GM21360 (cell line): ENCODE data around the gene ZNF331.

Experiments
- ATAC-seq: cut with Tn5 transposase; IDR thresholded peaks from one replicate; pipeline ENCODE4 v1.9.1; 2021; ENCODE audit warnings: mild to moderate bottlenecking, moderate library complexity; ENCODE audit not compliant: unreplicated experiment

Gene ZNF331

DNA sequence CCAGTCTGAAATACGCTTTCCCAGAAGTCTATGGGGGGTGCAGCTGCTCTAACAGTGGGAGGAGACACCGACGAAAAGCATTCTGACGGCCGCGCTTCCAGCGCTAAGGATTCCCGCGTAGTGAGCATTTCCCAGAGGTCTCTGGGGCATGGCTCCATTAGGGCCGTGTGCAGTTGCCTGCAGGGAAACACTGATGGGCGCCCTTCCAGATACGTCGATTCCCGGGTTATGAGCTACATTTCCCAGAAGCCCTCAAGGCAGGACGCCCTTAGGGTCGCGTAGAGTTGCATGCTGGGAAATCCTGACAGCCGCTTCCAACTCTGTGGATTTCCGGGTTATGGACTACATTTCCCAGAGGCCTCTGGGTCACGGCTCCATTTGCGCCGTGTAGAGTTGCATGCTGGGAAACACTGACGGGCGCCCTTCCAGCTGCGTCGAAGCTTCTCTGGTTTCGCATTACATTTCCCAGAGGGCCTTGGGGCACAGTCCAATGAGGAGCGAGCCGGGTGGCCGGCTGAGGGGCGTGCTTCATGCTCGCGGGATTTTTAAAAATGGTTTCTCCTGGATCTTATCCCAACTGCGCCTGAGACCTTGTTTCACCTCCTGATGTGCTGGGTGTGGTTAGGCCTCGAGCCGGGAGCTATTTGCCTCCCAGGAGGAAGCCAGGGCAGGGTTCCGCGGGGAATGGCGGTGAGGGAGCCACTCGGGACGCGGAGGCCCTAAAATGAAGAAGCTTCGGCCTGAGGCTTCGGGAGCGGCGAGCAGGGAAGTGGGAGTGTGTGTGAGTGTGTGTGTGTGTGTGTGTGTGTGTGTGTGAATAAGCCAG is 17.2 kb upstream of the ZNF331 start:
- peak; percentile 92 for ATAC-seq

DNA sequence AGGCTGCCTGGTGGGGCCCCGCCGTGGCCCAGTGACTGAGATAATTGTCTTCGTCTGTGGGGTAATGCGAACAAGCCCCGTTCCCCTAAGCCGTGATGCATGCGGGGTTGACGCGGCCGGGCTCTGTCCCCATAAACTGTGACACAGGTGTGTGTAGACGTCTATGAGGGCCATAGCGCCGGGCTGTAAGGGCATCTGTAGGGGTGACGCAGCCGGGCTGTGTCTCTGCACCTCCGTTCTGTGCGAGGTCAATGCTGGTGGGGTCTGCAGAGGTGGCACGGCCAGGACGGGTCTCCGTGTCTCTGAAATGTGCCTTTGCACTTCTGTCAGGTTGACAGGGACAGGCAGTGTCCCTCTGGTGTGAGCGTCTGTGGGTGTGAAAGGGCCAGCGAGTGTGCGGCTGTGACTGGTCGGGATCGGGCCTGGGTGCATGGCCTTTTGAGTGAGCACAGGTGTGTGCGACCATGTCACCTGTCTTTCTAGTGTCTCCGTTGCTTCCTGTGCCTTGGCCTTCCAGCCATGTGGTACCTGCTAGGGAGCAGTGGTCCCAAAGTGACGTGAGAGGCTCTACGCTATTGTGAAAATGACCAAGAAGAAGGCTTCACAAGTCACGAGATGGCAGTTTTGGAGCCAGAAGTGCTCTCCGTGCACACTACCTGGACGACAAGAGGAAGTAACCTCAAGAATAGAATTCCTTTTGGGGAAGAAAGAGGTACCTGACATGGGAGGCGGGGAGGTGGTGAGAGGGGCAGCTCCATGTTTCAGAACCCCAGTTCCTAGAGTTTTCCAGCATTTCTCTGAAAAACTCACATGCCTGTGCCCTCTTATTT is 16.4 kb upstream of the ZNF331 start:
- no peak for ATAC-seq

DNA sequence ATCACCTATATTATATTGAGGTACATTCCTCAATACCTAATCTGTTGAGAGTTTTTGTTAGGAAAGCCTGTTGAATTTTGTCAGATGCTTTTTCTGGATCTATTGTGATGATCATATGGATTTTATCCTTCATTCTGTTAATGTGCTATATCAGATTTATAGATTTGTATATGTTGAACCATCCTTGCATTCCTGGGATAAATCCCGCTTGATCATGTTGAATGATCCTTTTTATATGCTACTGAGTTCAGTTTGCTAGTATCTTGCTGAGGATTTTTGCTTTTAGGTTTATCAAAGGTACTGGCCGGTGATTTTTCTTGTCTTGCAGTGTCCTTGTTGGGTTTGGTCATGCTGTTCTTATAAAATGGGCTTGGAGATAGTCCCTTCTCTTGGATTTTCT is 12.0 kb upstream of the ZNF331 start:
- ATAC-seq = no peak

DNA sequence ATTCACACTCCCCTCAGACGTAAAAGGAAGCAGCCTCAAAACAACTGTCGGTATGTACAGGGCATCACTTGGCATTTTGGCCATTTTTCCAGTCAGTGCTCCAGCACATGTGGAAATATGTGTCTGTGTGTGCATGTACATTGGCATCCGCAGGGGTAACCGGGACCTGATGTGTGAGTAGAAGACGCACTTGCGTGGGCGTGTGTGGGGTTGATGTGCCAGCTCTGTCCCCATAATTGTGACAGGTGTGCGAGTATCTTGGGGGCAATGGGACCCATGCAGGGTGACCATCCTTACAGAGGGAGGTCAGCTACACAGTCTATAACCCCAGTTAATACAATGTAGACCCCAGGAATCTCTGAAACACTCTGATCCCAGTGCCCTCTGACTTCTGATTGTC is 7.3 kb upstream of the ZNF331 start:
- no peak for ATAC-seq

DNA sequence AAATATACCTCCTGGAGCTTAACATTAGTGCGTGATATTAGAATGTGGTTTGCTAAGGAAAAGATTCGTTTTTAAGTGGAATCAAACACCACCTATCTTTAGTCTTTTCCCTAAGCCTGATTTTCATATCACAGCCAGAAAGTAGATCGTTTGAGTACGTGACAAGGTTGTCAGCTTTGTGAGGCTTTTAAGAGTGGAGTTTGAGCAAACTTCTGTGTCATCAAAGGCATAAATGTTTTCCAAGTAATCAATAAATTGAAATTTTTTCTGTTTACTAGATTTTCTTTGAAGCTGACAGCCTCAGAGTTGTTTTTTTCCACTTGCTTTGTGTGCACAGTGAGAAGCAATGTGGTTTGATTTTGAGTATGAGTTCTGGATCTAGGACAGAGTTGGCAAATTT is 6.5 kb upstream of the ZNF331 start:
- ATAC-seq = no peak

DNA sequence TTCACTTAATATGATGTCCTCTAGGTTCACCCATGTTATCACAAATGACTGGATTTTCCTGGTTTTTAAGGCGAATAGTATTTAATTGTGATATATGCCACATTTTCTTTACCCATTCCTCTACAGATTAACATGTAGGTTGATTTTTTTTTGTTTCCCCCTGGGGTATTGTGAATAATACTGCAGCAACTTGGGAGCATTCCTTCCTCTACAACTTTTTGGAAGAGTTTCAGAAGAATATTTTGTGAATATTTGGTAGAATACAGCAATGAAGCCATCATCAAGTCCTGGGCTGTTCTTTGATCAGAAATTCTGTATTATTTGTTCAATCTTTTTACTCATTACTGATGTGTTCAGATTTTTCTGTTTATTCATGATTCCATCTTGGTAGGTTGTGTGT is 5.6 kb upstream of the ZNF331 start:
- no peak for ATAC-seq

DNA sequence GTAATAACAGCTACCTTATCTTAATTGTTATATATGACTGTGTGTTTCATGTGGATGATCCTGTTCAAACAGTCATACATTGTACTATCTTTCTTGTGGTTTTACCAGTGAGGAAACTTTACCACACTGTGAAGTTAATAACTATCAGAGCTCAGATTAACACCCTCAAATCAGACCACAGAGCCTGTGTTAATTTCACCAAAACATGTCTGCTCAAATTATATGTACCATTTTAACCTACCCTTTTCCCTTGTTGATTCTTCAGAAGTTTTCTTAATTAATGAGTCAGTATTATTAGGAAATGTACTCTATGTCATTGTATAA is 1.8 kb upstream of the ZNF331 start:
- ATAC-seq = no peak

DNA sequence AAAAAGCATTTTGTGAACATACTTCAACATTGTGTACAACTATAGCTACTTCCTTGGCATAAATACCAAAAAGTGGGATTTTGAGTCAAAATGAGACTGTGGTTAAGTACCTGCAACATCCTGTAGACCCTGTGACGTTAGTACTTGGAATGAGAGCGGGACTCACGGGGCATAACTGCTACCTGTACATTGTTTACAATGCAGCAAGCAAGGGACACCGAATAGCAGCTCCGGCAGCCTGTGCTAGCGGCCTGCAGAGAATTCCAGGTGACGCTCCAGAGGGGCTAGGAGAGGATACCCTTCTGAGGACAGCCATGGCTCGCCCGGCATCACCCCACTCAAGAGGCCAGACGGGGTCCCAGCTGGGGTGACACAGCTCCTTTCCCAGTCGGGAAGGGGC is 824 bp upstream of the ZNF331 start:
- peak; percentile 20 for ATAC-seq

DNA sequence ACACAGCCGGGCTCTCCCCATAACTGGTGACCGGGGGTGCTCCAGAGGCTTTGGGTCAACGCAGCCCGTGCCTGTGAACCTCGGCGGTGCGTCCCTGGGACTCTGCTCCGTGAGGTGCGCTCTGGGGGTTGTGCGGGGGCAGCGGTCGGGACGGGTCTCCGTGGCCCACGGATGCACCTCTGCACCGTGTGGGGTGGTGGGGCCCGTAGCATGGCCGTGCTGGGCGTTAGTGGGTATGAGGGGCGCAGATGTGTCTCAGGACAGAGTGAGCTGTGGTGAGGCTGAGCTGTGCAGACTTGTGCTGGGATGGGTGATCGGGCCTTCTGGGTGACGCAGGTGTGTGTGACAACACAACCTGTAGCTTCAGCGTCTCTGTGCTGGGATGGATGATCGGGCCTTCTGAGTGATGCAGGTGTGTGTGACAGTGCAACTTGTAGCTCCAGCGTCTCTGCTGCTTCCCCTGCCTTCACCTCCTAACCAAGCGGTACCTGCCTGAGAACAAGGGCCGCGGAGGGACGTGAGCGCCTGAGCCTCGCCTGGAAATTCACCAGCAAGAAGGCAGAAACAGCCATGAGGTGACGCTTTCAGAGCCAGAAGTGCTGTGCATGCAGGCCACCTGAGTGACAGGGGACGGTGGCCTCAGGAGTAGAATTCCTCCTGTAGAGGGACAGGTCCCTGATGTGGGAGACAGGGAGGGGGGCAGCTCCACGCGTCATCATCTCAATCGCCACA is 599 bp downstream of the ZNF331 start:
- peak; percentile 12 for ATAC-seq

DNA sequence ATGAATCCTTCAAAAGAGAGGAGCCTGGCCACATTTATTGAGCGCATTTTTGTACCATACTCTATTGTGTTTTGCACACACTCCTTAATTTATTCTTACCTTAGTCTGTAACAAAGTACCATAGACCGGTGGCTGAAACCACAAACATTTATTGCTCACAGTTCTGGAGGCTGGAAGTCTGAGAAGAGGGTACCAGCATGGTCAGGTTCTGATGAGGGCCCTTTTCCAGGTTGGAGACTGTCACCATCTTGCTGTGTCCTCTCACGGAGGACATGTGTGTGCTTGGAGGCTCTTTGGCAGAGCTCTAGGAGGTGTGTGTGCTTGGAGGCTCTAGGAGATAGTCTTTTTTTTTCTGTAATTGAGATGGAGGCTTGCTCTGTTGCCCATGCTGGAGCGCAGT is 2.1 kb downstream of the ZNF331 start:
- ATAC-seq = no peak

DNA sequence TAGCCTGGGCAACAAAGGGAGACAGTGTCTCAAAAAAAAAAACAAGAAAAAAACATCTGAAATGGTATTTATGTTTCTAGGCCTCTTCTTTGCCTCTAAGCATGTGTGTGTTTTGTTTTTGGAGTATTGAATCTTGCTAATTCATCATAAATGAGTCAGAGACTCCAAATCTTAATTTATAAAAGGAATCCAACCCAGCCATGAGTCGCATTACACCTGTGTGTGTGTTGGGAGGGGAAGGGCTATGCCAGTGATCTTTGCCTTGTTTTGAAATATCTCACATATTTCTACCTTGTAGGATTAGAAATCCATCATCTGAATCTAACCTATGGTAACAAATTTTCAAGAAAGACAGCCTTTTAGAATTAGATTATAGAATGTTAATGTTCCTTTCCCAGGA is 4.0 kb downstream of the ZNF331 start:
- ATAC-seq = no peak

DNA sequence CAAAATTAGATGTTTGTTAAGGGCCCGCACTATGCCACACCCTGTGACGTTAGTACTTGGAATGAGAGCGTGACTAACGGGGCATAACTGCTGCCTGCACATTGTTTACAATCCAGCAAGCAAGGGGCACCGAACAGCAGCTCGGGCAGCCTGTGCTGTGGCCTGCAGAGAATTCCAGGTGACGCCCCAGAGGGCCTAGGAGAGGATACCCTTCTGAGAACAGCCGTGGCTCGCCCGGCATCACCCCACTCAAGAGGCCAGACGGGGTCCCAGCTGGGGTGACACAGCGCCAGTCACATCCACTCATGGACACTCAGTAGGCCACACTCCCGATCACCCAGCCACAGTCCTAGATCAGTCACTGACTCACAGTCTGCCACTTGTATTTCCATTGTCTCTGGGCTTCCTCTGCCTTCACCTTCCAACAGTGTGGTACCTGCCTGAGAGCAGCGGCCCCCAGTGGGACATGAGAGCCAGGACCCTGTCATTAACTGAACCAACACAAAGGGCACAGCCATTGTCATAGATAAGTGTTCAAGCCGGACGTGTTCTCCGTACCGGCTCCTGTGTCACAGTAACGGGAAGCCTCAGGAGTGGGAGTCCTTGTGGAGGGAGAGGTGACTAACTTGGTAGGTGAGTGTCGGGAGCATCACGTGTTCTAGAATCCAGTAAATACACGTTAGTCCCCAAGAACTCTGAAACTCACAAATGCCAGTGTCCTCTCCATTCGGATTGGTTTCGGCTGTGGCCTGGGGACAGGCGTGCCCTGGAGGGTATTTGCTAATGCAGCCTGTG is 7.5 kb downstream of the ZNF331 start:
- ATAC-seq = no peak

DNA sequence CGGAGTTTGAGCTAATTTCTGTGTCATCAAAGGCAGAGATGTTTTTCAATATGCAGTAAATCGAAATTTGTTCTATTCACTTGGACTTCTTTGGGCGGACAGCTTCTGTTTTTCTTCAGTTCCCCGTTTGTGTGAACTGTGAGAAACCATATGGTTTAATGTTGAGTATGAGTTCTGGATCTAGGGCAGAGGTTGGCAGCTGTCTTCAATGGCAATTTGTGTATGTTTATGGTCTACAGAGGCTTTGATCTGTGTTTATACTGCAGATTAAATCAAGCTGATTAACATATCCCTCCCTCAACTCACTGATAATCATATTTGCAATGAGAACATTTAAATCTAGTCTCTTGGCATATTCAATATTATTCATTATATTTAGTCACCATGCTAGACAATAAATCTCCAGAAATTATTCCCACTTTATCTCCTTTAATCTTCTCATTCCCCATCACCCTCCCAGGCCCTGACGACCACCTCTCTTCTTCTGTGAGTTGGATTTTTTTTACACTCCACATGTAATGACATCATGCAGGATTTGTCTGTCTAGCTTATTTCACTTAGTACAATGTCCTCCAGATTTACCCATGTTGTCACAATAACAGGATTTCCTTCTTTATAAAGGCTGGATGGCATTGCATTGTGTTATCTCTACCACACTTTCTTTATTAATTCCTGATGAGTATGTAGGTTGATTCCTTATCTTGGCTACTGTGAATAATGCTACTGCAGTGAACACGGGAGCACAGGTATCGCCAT is 9.0 kb downstream of the ZNF331 start:
- ATAC-seq = no peak

DNA sequence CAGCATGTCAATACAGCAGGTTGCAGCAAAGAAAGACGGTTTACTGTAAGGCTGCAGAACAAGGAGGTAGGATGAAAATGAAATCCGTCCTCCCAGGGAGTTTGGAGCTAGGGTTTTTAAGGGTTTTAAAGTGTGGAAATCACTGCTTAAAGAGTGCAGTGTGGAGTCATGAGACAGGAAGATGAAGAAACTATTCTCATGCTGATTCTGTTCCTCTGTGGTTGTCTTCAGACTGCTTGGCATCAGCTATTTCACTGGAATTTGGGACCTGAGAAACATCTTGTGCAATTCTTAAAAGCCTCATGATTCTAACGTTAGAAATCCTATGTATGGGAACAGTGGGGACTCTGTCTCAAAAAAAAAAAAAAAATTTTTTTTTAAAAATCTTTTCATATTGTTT is 11.4 kb downstream of the ZNF331 start:
- no peak for ATAC-seq

DNA sequence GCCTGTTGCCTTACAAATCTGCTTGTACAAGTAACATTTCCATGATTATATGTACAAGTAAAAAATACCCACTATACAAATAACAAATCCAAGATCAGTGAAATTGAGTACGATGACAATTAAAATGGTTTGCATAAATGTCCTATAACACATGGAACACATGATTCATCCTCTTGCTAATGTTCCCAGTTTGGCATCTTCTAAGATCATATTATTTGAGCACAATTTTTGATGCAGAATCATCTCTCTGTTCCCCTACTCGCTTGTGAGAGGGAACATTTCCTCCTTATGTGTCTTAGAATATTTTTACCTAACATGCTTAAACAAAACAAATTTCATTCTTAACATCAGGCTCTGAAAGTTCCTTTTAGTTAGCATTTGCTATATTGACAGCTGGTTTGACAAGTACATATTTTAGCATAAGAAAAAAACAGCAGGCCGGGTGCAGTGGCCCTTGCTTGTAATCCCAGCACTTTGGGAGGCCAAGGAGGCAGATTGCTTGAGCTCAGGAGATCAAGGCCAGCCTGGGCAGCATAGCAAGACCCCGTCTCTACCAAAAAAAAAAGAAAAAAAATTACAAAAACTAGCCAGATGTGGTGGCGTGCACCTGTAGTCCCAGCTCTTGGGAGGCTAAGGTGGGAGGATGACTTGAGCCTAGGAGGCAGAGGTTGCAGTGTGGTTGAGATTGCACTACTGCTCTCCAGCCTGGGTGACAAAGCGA is 14.2 kb downstream of the ZNF331 start:
- ATAC-seq = no peak

DNA sequence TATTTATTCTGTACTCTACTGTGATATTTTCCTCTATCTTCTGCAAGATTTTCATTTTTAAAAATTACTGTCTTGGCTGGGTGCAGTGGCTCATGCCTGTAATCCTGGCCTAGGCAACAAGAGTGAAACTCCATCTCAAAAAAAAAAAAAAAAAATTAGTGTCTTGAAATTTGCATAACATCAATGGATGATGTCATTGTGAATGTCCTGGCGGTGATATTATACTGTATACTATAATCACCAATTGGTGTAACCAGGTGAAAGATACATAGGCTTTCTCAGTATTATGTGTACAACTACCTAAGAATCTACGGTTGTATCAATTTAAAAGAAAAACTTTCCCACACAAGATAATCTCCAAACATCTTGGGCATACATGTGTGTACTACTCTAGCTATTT is 15.2 kb downstream of the ZNF331 start:
- no peak for ATAC-seq

DNA sequence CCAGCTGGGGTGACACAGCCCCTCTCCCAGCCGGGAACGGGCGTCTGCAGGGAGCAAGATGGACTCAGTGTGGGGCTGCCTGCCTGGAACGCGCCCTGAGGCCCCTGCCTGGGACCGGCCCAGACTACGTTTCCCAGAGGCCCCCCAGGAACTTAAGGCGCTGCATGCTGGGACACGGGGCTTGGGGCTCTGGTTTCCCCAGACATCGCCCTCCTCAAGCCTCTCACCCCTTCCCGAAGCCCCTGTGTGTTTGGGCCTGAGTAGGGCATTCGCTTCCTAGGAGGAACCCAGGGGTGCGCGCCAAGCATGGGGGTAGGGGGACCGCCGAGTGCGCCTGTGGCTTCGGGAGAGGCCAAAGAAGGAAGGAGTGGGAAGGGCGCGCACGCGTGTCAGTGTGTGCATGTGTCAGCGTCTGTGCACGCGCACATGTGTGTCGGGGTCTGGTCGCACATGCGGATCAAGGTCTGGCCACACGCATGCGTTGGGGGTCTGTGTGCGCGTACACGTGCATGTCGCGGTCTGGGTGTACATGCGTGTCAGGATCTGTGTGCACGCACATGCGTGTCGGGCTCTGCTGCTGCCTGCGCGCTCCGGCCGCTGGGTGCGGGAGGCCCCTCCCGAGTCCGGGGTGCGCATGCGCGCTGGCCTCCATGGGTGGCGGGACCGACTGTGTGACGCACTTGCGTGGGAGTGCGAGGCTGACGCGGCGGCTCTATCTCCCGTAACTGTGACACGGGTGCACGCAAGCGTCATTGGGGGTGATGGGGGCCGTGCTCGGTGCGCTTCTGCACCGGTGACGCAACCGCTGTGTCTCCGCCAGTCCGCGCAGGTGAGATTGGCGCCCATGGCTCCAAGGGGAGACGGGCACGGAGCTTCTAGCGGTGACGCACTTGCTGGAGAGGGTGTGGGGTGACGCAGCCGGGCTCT is 16.2 kb downstream of the ZNF331 start:
- ATAC-seq = peak; percentile 56

DNA sequence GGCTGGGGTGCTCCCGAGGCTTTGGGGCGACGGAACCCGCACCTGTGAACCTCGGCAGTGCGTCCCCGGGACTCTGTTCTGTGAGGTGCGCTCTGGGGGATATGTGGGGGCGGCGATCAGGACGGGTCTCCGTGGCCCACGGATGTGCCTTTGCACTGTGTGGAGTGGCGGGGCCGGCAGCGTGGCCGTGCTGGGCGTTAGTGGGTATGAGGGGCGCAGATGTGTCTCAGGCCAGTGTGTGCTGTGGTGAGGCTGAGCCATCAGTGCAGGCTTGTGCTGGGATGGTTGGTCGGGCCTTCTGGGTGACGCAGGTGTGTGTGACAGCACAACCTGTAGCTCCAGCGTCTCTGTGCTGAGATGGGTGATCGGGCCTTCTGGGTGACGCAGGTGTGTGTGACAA is 16.9 kb downstream of the ZNF331 start:
- no peak for ATAC-seq

DNA sequence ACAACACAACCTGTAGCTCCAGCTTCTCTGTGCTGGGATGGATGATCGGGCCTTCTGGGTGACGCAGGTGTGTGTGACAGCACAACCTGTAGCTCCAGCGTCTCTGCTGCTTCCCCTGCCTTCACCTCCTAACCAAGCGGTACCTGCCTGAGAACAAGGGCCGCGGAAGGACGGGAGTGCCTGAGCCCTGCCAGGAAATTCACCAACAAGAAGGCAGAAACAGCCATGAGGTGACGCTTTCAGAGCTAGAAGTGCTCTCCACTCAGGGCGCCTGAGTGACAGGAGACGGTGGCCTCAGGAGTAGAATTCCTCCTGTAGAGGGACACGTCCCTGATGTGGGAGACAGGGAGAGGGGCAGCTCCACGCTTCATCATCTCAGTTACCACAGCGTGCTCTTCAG is 17.4 kb downstream of the ZNF331 start:
- no peak for ATAC-seq
